GM18511 (cell line): Measurements from ENCODE around the gene FOSL2.

Experiments used
- ATAC-seq: cut with Tn5 transposase; IDR thresholded peaks from one replicate; pipeline ENCODE4 v1.9.1; 2021; ENCODE audit warnings: mild to moderate bottlenecking, moderate library complexity; ENCODE audit not compliant: unreplicated experiment

The FOSL2 gene

DNA sequence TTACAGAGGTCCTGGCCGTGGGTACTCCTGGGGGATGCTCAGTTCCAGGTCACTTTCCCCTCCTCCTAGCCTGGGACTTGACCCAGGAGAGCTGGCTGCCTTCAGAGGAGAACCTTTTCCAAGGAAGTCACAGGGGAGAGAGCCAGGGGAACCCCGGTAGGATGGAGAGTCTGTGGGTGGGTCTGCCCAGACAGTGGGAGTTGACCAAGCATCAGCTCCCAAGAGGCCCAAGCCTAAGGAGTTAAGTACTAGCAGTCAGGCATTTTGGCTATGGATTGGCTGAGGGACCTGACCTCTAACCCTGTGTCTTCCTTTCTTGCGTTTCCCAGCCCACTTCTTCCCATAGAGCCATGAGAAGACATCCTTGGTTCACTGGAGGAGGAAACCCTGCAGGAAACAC, 54.4 kb downstream of the FOSL2 start:
- ATAC-seq: no peak

DNA sequence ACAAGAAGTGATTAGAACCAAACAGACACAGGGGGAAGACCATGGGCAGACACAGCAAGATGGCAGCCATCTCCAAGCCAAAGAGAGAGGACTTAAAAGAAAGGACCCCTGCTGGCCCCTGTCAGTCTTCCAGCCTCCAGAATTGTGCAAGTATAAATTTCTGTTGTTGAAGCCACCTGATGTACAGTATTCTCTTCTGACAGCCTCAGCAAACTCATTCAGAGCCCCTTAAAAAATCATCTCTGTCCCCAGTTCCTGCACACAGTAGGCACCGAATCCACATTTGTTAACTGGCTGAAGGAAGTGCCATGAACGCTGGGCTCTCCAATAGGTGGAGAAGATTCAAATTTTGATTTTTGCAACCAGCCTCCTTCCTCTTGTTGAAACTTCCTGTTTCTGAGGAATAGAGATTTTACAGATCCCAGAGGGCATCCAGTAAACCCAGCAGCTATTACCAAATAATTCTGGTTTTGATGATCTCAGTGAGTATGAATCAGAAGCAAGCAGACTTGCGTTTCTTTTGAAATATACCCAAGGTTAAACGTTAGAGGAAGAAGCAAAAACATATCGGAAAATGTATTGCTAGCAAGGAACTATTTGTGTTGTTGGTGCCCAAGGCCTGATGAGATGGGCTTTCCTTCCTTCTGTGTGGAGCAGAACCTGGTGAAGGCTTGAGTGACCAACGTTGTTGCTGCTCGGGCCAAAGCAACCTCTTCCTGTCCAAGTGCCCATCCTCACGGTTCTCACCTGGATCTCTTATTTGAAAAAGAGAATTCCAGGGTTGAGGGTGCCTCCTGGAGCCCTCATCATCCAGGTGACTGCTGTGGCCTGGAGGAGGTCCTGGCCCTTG, 55.5 kb downstream of the FOSL2 start:
- no peak for ATAC-seq

DNA sequence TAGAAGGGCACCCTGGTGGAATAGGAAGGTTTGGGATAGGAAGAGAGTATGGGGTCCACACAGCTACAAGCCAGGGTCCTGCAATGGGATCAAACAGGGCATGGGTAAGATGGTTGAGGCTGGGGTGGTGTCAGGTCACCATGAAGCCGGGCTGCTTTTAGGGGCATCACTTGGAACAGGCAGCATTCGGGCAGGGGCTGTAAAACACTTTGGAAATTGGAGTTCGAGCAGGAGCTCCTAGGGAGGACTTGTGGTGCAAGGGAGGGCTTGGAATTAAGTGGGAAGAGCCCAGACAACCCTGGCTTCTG, 56.1 kb downstream of the FOSL2 start:
- ATAC-seq: no peak

GRCh38 chr2:28449126-28449487, 56.4 kb downstream of the FOSL2 start:
- ATAC-seq: no peak

- no peak for ATAC-seq
Measured at GRCh38 chr2:28449488-28450395, 57.1 kb downstream of the FOSL2 start.

GRCh38 chr2:28450901-28451565, 58.4 kb downstream of the FOSL2 start:
- ATAC-seq: no peak

- no peak for ATAC-seq
Measured at GRCh38 chr2:28451793-28452533, 59.3 kb downstream of the FOSL2 start.

DNA sequence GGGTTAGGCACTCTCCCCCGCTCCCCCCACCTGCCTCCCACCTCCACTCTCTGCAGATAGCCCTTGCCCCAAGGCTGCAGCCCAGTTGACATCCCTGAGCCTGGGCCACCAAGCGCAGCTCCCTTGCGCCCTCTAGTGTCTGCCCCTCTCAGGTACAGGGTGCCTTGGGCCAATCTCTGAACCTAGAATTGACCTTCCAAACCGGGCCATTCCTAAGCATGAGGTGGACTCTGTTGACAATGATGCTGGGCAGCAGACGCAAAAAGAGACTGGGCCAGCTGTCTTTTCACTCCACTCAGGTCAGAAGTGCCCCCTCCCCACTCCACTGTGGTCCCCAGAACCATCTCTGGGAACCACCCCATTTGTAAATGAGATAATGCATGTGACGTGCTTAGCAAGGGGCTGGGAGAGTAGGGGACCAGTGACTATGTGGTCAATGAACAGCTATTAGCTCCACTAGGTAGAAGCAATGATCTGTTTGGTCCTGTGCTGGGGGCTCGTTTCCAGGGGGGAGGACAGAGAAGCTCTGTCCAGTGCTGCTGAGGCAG, 60.0 kb downstream of the FOSL2 start:
- no peak for ATAC-seq

DNA sequence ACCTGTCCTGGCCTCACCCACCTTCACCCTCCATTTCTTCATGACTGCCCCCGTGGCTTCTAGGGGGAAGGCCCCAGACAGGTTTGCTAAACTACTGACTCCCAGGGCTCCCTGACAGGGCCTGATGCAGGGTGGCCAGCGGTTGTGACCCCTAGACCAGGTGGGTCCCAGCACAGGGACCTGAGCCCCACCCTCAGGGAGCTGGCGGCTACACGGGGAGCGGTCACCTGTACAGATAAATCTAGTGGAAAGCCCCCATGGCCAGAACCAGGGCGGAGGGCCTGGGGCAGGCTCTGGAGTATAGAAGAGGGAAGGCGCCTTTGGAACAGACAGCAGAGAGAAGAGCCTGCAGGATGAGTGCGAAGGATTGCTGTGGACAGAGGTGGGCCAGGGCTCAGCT, 60.7 kb downstream of the FOSL2 start:
- no peak for ATAC-seq

DNA sequence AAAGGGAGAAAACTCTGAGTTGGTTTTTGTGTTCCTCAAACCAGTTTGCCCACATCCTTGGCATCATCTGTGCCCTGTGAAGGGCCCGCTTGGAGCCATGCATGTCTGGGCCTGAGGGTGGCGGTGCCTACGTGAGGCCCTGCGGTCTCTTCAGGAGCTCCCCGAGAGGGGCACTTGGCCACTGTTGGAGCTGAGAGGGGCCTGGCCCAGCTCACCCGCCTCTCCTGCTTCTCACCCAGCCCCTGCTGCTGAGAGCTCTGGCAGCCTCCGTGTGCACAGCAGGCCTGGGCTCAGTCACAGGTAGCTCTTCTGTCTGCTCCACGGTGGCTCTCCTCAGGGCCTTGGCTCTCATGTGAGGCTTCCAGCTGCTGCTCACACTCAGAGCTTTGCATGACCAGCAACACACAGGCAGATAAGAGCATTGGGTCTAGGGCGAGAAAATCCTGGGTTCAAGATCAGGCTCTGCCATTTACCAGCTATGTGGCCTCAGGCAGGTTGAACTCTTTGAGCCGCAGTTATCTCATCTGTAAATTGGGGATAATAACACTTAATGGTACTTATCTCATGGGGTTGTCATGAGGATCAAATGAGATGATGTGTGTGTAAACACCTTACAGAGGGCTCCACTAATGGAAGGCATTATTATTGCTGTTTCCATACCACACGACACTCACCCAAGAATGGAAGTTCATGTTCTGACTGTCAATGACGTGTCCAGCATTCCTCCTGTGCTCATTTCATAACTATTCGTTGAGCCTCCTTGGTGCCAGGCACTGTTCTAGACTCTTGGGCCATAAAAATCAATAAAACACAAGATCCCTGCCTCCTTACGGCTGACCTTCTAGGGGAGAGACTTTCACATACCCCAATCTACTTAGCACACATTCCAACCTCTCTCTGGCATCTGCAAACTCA, 61.6 kb downstream of the FOSL2 start:
- ATAC-seq: no peak

GRCh38 chr2:28457237-28457636, 64.6 kb downstream of the FOSL2 start:
- no peak for ATAC-seq

- no peak for ATAC-seq
Measured at GRCh38 chr2:28461056-28461455, 68.4 kb downstream of the FOSL2 start.

- no peak for ATAC-seq
Measured at GRCh38 chr2:28462122-28462521, 69.5 kb downstream of the FOSL2 start.

- no peak for ATAC-seq
Measured at GRCh38 chr2:28463211-28463816, 70.7 kb downstream of the FOSL2 start.

- no peak for ATAC-seq
Measured at GRCh38 chr2:28463893-28464292, 71.2 kb downstream of the FOSL2 start.

DNA sequence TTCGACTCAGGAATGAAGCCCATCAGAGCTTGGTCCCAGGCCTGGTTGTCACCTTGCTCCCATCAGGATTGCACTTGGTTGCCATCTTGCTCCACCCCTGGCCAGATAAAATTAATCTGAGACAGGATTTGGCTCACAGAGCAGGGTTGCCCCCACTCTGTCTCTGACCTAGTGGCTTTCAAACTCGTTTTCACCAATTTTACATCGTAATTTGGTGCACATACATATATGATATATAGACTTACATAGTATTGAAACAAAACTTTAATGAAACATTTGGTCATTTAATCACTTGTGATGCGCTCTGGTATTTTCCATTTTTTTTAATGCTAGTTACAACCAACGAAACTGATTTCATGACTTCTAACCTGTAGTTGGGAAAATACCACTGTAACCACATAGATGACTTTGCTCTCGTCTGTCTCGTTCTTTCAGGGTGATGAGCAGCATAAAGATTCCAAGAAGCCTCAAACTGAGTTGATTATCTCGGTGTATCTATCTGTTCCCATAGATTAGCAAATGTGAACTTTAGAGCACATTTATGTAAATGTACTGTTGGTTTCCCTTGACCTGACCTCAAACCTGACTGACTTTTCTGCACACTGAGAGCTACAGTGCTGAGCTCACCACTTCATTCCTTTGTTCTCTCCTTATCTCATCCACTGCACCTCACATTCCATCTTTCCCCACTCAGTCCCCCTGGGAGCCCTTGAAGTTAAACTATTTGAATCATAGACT, 72.7 kb downstream of the FOSL2 start:
- no peak for ATAC-seq
